Medulla oblongata (tissue), 1 donor: ENCODE results near the gene PHF23.

Source experiments
- DNase-seq: peaks from one replicate; pipeline ENCODE4 v3.0.0-alpha.2; 2015; ENCODE audit errors: extremely low spot score

The PHF23 gene

DNA sequence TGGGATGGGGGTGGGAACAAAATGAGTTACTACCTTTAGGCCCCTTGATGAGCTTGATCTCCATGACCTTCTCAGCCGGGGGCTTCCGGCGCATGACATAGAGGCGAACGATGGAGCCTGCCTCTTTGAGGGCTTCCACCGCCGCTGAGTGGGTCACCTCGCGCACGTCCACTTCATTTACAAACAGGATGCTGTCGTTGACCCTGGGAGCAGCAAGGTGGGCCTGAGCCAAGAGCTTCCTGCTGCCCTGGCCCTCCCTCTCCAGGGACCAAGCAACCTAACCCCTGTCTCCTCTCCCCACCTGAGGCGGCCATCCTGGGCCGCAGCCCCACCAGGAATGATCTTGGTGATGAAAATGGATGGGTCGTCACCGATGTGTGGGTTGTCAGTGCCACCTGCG lies 35.9 kb downstream of the PHF23 start:
- DNase-seq, result no peak

GRCh38 chr17:7196651-7197401 lies 42.4 kb downstream of the PHF23 start:
- no peak for DNase-seq

DNA sequence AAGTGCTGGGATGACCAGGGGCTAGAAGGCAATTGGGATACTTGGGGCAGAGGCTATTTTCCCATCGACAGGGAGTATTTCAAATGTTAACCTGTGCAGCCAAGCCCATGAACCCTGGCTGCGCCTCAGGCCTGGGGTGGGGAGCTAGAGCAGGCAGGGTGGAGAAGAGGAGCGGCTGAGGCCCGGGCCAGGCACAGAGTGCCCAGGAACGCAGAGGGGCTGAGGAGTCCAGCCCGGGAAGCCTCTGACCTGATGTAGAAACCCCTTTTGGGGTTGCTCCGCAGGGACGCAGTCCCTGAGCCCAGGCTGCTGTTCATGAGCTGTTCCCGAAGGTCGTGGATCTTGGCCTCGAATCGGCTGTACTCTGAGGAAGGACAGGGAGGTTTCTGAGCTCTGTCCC lies 43.3 kb downstream of the PHF23 start:
- DNase-seq, result no peak

- DNase-seq, result no peak
These were observed 46.9 kb downstream of the PHF23 start for GRCh38 chr17:7192271-7192937.

DNA sequence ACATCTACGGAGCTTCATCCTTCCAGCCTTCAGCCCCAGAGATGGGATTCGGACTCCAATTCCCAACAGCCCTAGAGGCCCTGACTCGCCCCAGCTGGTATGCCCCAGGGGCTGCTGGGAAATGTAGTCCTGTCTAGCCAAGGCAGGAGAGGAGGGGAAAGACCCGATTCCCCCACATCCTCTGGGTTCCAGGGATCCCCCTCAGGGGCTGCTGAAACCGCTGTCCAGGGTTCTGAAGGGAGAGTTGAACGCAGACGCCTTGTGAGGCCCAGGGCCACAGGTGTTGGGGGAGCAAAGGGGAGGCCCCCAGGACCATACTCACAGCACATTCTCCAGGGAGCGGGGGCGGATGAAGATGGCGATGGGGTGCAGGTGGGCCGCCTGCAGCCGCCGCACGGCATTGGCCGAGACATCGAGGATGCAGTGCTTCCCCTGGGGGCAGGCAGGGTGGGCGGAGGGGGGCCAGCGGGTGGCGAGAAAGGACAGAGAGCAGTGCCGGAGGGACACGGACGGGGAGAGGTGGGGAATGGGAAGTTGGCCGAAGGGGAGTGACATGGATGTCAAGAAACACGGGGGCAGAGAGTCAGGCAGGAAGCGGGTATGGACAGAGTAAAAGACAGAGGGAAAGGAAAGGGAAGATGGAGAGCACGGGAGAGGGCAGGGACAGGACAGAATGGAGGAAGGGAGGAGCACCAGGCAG lies 47.5 kb downstream of the PHF23 start:
- DNase-seq, result peak; percentile 37

DNA sequence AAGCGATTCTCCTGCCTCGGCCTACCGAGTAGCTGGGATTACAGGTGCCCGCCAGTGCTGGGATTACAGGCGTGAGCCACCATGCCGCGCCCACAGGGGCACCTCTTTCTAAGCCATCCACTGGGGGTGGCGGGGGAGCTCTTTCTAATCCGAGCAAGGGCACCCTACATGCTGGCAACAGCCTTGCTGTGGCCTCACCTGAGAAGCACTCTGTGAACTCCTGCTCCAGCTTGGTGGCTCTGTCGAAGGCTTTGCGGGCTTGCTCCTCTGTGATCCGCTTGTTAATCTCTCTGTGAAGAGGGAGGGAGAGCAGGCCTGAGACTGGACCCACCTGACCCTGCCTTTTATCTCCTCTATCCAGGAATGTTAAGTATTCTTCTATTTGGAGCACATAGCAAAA lies 48.2 kb downstream of the PHF23 start:
- DNase-seq, result no peak

DNA sequence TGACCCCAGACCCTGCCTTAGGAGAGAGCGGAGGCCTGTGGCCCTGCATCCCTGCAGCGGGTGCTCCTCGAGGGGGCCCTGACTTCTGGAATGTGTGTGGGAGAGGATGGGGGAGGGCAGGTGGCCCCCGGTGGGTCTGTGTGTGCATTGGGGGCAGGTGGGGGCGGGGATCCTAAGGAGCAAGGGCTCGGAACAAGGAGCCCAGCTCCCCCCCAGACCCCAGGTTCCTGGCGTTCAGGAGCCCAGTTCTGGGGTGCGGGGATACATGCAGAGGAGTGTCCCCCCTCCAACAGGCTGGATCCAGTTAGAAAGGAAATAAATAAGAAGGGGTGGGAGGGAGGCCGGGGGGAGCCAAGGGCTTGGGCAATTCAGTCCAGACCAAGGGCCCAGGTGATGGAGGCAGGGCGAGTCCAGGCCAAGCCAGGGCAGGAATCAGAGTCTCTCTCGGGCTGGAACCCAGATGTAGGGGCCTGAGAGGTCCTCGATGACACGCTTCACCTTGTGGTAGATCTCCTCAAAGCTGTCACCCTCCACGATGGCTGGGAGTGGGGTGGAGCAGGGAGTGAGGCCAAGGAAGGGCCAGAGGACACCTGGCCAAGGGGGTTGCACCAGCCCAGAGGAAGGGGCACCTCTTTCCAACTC lies 48.9 kb downstream of the PHF23 start:
- no peak for DNase-seq

- DNase-seq, result no peak
These were observed 53.0 kb downstream of the PHF23 start for GRCh38 chr17:7186241-7186640.
